Measurements from ENCODE around the gene CDK14.

CDK14 gene

GRCh38 chr7:91079487-91079886, 483.4 kb downstream of the CDK14 start:
- no peak for DNase-seq

GRCh38 chr7:91080351-91080750, 484.2 kb downstream of the CDK14 start:
- no peak for DNase-seq

GRCh38 chr7:91082038-91082437, 485.9 kb downstream of the CDK14 start:
- DNase-seq: no peak

- no peak for DNase-seq
These were observed 486.9 kb downstream of the CDK14 start for GRCh38 chr7:91082852-91083495.

GRCh38 chr7:91083855-91084644, 487.9 kb downstream of the CDK14 start:
- no peak for DNase-seq

- no peak for DNase-seq
These were observed 489.1 kb downstream of the CDK14 start for GRCh38 chr7:91085175-91085574.

- DNase-seq: no peak
These were observed 490.1 kb downstream of the CDK14 start for GRCh38 chr7:91086200-91086599.

- DNase-seq: no peak
These were observed 492.0 kb downstream of the CDK14 start for GRCh38 chr7:91088156-91088555.

GRCh38 chr7:91088691-91089090, 492.6 kb downstream of the CDK14 start:
- DNase-seq: no peak

- no peak for DNase-seq
These were observed 493.4 kb downstream of the CDK14 start for GRCh38 chr7:91089382-91089963.

- DNase-seq: no peak
These were observed 494.6 kb downstream of the CDK14 start for GRCh38 chr7:91090684-91091083.

GRCh38 chr7:91091631-91092030, 495.5 kb downstream of the CDK14 start:
- no peak for DNase-seq

GRCh38 chr7:91093181-91093580, 497.1 kb downstream of the CDK14 start:
- DNase-seq: no peak

GRCh38 chr7:91098566-91098965, 502.4 kb downstream of the CDK14 start:
- no peak for DNase-seq

- no peak for DNase-seq
These were observed 507.2 kb downstream of the CDK14 start for GRCh38 chr7:91103363-91103762.

GRCh38 chr7:91107460-91107859, 511.3 kb downstream of the CDK14 start:
- no peak for DNase-seq

GRCh38 chr7:91109200-91109599, 513.1 kb downstream of the CDK14 start:
- no peak for DNase-seq

- DNase-seq: no peak
These were observed 516.8 kb downstream of the CDK14 start for GRCh38 chr7:91112902-91113341.

- DNase-seq: no peak
These were observed 518.1 kb downstream of the CDK14 start for GRCh38 chr7:91114232-91114631.

GRCh38 chr7:91126762-91127161, 530.6 kb downstream of the CDK14 start:
- no peak for DNase-seq

GRCh38 chr7:91127325-91127724, 531.2 kb downstream of the CDK14 start:
- no peak for DNase-seq

GRCh38 chr7:91127959-91128358, 531.8 kb downstream of the CDK14 start:
- DNase-seq: no peak

- no peak for DNase-seq
These were observed 532.7 kb downstream of the CDK14 start for GRCh38 chr7:91128683-91129348.

GRCh38 chr7:91135300-91135699, 539.2 kb downstream of the CDK14 start:
- DNase-seq: no peak
